Metanephros (tissue), 1 donor: ENCODE results near the gene PLXNC1. TPM values are rescaled to one million over a fixed set of nuclear protein-coding genes. Genes with fewer than 3 reads are reported as not detected.

Experiments
- total RNA-seq: library from RNA; depleted of rRNA; stranded (reverse); fragments of >200 nt; gene quantifications from one replicate; pipeline ENCODE4 v1.2.3, GENCODE V29; 2014

PLXNC1 gene
- total RNA-seq = 12.8 TPM

DNA sequence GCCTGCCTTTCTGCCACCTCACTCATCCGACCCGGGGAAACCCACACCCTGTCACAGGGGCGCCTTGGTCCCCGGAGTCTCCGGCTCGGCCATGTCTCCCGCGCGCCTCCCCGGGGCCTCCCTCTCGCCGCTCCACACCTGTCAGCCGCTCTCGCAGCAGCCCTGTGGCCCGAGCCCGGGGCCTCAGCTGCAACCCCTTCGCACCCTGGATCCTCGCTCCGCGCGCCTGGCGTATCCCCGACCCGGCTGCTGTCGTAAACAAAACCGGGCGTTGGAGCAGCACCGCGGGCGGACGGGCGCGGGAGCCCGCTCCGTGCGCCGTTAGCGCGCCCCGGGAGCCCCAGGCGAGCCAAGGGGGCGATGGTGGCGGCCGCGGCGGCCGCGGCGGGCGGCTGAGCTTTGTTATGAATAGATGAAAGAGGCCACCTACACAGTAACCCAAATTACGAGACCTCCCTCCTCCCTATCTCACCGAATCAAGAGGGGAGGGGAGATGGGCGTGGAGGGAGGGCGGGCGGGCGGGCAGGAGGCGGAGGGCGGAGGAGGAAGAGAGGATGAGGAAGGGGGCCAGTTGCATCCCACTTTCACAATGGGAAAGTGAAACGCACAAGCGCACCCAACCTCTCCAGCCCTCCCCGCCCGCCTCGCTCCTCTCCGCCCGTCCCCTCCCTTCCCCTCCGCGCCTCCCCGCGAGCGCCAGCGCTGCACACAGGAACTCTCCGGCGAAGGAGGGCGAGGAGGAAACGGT is at the start of gene PLXNC1:
Gene PLXNC1, plus strand, starts transcription at position 587 of the 748 bp plus-strand sequence. CDS start 395 bp downstream, outside the sequence.

